Neural progenitor cell (in vitro differentiated cells): ENCODE data around the gene ATXN7L1.

ENCODE experiments used
- CTCF ChIP-seq: fragments of 200-600 bp; sonication (generic); IDR thresholded peaks from 2 replicates; pipeline ENCODE4 v1.5.1; 2017; ENCODE audit warnings: antibody characterized with exemption, mild to moderate bottlenecking
- EZH2 ChIP-seq: fragments of 200-600 bp; sonication (generic); IDR thresholded peaks from 2 replicates; pipeline ENCODE4 v1.6.1; 2017; ENCODE audit warnings: antibody characterized with exemption, mild to moderate bottlenecking, moderate library complexity

GRCh38 chr7:105877736-105878135 lies 1.3 kb upstream of the ATXN7L1 start:
- no peak for TF ChIP-seq CTCF
- TF ChIP-seq EZH2, result no peak
